Breast epithelium (tissue), 4 donors: ENCODE data around the gene LIX1. TPM values are rescaled to one million over a fixed set of nuclear protein-coding genes. Genes with fewer than 3 reads are reported as not detected.
A peak's percentile ranks its signal among the peaks of the same experiment; 100 is the strongest.

Source experiments
- DNase-seq, 2 donors: peaks; one replicate each; pipeline ENCODE4 v3.0.0-alpha.2; 2019; ENCODE audit warnings: low spot score in 2 of 2
- H3K27ac ChIP-seq, 2 donors: fragments of 200-600 bp; sonication (generic) in 1 of 2; one replicate each; pipeline ENCODE4 v1.5.1; 2016 to 2019; ENCODE audit warnings: mild to moderate bottlenecking in 1 of 2
- H3K27me3 ChIP-seq, 2 donors: fragments of 200-600 bp; sonication (generic) in 1 of 2; one replicate each; pipeline versions ENCODE4 v1.5.1 to v1.6.0; 2017 to 2019; ENCODE audit warnings: control low read depth in 1 of 2, mild to moderate bottlenecking in 1 of 2
- H3K36me3 ChIP-seq: fragments of 200-600 bp; one replicate; pipeline ENCODE4 v1.5.1; 2019
- H3K4me1 ChIP-seq, 2 donors: fragments of 200-600 bp; sonication (generic); one replicate each; pipeline ENCODE4 v1.5.1; 2016 to 2019; ENCODE audit warnings: control low read depth in 1 of 2
- H3K4me3 ChIP-seq, 3 donors: fragments of 200-600 bp; sonication (generic); 1 replicate in 2 of 3; 2 replicates in 1 of 3; pipeline ENCODE4 v1.5.1; 2016 to 2019; ENCODE audit warnings: mild to moderate bottlenecking in 3 of 3, moderate library complexity in 2 of 3
- H3K9me3 ChIP-seq, 2 donors: fragments of 200-600 bp; sonication (generic) in 1 of 2; one replicate each; pipeline ENCODE4 v1.5.1; 2016 to 2019; ENCODE audit warnings: control low read depth in 1 of 2
- POLR2A ChIP-seq: fragments of 450-650 bp; IDR thresholded peaks from one replicate; pipeline ENCODE4 v1.6.1; 2016; ENCODE audit warnings: antibody characterized with exemption, mild to moderate bottlenecking, moderate library complexity
- POLR2AphosphoS5 ChIP-seq, 3 donors: sonication (generic); formaldehyde crosslinking; IDR thresholded peaks; one replicate each; pipeline ENCODE4 v1.6.1; 2017; ENCODE audit warnings: antibody characterized with exemption in 3 of 3
- intact Hi-C: fragments of 100-400 bp; cut with DNase I; formaldehyde crosslinking; loops from one replicate; pipeline ENCODE4 v1.15.1; 2023; ENCODE audit warnings: low total_unique reads
- total RNA-seq, 3 donors: library from RNA; depleted of rRNA; stranded (reverse); fragments of >200 nt; gene quantifications; one replicate each; pipeline ENCODE4 v1.1.0, GENCODE V29; 2016
- TF ChIP-seq, protein P1 (sequence below), 3 donors: fragments of 450-650 bp; IDR thresholded peaks; one replicate each; pipeline ENCODE4 v1.5.1; 2016 to 2017; ENCODE audit warnings: antibody characterized with exemption in 3 of 3, mild to moderate bottlenecking in 3 of 3, moderate library complexity in 3 of 3

The LIX1 gene
- total RNA-seq, 3 donors from 2014 or later = 0.15 TPM; not detected in 2

DNA sequence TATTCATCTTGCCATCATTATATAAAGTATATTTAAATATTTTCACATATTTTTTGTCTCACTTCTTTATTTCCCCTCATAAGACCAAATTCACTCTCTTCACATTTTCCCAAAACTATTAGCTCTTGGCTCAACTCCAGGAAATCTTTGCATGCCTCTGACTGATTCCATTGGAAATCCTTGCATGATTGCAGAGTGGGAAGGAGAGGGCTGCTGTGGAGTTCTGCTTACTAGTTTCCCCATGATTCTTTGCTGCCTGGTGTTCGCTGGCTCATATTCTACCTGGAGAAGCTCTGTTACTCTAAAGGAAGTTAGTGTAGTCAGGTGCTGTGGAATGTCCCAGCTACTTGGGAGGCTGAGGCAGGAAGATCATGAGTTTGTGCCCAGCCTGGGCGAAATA lies 41.9 kb downstream of the LIX1 start:
- H3K4me3 ChIP-seq = no peak overlapping the region
- H3K4me1 ChIP-seq = no peaks in the 10 kb centered on the region
- TF ChIP-seq POLR2A = no peak
- DNase-seq = no peak
- H3K27me3 ChIP-seq = no peaks in the 10 kb centered on the region
- H3K9me3 ChIP-seq = no peaks in the 10 kb centered on the region
- no peak overlapping the region for H3K27ac ChIP-seq
- no peaks in the 10 kb centered on the region for H3K36me3 ChIP-seq
- intact Hi-C loops = no loop called here

DNA sequence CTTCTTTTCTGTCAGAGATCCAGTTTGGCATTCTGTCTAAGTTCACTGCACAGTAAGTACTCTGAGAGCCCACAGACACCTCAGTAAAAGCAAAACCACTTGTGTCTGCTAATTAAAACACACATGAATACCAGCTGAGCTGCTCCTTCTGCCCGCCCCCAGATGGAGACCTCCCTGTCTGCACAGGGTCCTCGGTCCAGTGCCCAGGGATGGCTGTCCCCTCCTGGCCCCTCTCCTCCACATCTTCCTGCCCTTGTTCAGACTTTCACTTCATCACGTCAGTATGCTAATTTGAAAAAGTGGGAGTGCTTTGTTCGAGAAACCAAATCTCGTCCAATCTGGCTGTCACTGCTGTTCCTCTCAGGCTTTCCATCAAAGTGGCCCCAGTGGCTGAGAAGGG lies 43.5 kb downstream of the LIX1 start:
- intact Hi-C loops = loop anchor here (5.0 kb wide), 1 partner anchor 878 kb away; no protein-coding TSS in a partner anchor
- H3K36me3 ChIP-seq = no peaks in the 10 kb centered on the region
- peak overlapping the region in 2 of 3 donors; percentile 27 to 46 for H3K4me3 ChIP-seq
- H3K9me3 ChIP-seq = no peaks in the 10 kb centered on the region
- TF ChIP-seq POLR2AphosphoS5 (IDR thresholded peaks at IDR 0.05) (no peak), POLR2A (no peak)
- TF ChIP-seq, protein P1, sequence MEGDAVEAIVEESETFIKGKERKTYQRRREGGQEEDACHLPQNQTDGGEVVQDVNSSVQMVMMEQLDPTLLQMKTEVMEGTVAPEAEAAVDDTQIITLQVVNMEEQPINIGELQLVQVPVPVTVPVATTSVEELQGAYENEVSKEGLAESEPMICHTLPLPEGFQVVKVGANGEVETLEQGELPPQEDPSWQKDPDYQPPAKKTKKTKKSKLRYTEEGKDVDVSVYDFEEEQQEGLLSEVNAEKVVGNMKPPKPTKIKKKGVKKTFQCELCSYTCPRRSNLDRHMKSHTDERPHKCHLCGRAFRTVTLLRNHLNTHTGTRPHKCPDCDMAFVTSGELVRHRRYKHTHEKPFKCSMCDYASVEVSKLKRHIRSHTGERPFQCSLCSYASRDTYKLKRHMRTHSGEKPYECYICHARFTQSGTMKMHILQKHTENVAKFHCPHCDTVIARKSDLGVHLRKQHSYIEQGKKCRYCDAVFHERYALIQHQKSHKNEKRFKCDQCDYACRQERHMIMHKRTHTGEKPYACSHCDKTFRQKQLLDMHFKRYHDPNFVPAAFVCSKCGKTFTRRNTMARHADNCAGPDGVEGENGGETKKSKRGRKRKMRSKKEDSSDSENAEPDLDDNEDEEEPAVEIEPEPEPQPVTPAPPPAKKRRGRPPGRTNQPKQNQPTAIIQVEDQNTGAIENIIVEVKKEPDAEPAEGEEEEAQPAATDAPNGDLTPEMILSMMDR (IDR thresholded peaks at IDR 0.05) = no peak
- no peak overlapping the region for H3K27ac ChIP-seq
- no peaks in the 10 kb centered on the region for H3K27me3 ChIP-seq
- no peaks in the 10 kb centered on the region for H3K4me1 ChIP-seq
- DNase-seq = no peak

DNA sequence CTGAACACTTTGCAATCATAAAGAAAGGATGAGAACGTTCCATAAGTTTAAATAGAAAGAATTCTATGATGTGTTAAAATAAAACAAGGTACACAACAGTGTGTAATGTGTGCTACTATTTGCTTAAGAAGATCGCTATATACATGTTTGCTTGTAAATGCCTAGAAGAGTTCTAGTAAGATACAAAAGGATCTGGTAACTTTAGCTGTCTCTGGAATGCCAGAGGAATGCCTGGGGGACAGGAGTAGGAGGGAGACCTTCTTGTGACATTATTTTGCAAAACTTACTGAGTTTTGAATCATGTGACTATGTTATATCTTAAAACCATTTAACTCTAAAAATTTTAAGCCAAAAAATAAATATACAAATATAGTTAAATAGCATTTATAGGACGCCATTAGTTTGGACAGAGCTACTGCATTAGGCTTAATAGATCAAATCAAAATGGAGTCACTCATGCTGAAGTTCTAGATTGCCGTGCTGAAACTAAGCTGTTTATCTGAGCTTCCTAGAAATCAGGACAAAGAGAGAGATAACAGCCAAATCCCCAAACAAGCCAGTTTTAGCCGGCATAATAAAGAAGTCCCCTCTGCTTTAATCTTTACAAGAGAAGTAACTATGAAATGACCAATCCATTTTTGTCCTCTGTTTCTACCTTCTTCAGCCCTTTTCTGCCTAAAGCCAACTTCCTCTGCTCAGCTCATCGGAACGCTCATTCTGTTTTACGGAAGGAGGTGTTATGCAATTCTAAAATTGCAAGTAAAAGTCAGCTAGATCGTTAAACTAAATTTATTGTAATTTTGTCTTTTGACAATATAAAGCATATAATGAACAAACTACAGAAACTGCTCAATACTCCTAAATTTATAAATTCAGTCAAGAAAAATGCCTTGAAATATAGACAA lies 44.8 kb downstream of the LIX1 start:
- H3K27me3 ChIP-seq = no peaks in the 10 kb centered on the region
- no peaks in the 10 kb centered on the region for H3K9me3 ChIP-seq
- no peak overlapping the region for H3K4me3 ChIP-seq
- no peaks in the 10 kb centered on the region for H3K4me1 ChIP-seq
- DNase-seq = no peak
- no peak overlapping the region for H3K27ac ChIP-seq
- TF ChIP-seq POLR2AphosphoS5 (IDR thresholded peaks at IDR 0.05) (no peak), POLR2A (no peak)
- TF ChIP-seq, protein P1 (IDR thresholded peaks at IDR 0.05) = no peak
- intact Hi-C loops = loop anchor here (5.0 kb wide), 1 partner anchor 880 kb away; no protein-coding TSS in a partner anchor
- H3K36me3 ChIP-seq = no peaks in the 10 kb centered on the region

DNA sequence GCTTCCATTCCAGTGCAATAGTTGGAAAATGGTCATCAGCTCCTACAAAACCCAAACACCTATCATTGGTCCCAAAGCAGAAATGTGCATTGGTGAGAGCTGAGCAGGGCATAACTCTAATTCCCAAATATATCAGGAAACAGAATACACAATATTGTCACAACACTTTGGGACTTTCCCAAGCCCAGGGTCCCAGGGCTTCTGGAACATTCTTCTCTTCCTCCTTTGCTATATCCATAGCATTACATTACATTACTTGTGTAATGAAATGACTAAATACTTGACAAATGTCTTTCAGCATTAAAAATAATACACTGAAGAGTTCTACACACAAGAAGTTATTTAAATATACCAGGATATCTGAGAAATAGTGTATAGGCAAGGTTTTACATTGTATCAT lies 45.6 kb downstream of the LIX1 start:
- Histone ChIP-seq H3K4me3 (no peak overlapping the region), H3K9me3 (no peaks in the 10 kb centered on the region), H3K27ac (no peak overlapping the region), H3K4me1 (no peaks in the 10 kb centered on the region), H3K27me3 (no peaks in the 10 kb centered on the region), H3K36me3 (no peaks in the 10 kb centered on the region)
- no peak for DNase-seq
- intact Hi-C loops = loop anchor here (5.0 kb wide), 1 partner anchor 880 kb away; no protein-coding TSS in a partner anchor
- TF ChIP-seq POLR2AphosphoS5 (IDR thresholded peaks at IDR 0.05) (no peak), POLR2A (no peak)
- TF ChIP-seq, protein P1 (IDR thresholded peaks at IDR 0.05) = no peak

DNA sequence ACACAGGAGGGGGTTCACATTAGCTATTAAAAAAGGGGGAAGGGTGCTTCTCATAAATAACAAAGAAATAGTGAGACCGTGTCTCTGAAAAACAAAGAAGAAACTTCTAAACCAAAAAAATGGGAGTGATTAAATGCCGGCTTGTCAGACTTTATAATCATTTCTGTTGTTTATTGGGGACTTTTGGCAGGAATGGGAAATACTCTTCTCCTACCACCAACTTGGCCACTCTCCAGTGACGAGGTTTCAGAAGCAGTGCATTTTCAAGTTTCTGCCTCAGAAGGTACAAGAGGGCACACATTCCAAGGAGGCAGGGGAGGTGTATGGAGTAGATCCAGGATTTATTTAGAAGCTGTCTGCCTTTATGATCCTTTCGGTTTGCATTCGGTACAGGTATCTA lies 46.2 kb downstream of the LIX1 start:
- H3K4me1 ChIP-seq = no peaks in the 10 kb centered on the region
- no peaks in the 10 kb centered on the region for H3K27me3 ChIP-seq
- no peak overlapping the region for H3K27ac ChIP-seq
- TF ChIP-seq, protein P1 (IDR thresholded peaks at IDR 0.05) = no peak
- no peak for TF ChIP-seq POLR2AphosphoS5 (IDR thresholded peaks at IDR 0.05)
- intact Hi-C loops = loop anchor here (5.0 kb wide), 1 partner anchor 881 kb away; no protein-coding TSS in a partner anchor
- H3K9me3 ChIP-seq = no peaks in the 10 kb centered on the region
- no peak overlapping the region for H3K4me3 ChIP-seq
- DNase-seq = no peak
- H3K36me3 ChIP-seq = no peaks in the 10 kb centered on the region
